HCT116 (cell line): ENCODE results near the gene CYBB.

Experiments
- CTCF ChIP-seq, 3 experiments: fragments of 200-600 bp in 1 of 3; sonication (generic) in 1 of 3; IDR thresholded peaks in 2 of 3; conservative IDR thresholded peaks in 1 of 3; 2 replicates each; pipeline ENCODE4 v1.5.1; 2012 to 2017; ENCODE audit warnings: low read depth in 2 of 3, low read length in 2 of 3, antibody characterized with exemption in 1 of 3, borderline replicate concordance in 1 of 3, control low read depth in 1 of 3, mild to moderate bottlenecking in 1 of 3, mixed read lengths in 1 of 3, mixed run types in 1 of 3, moderate library complexity in 1 of 3; ENCODE audit not compliant: insufficient read depth in 1 of 3
- EZH2 ChIP-seq: fragments of 200-600 bp; sonication (generic); IDR thresholded peaks from 2 replicates; pipeline ENCODE4 v1.6.1; 2017; ENCODE audit warnings: antibody characterized with exemption, mixed run types
- JUND ChIP-seq: IDR thresholded peaks from 2 replicates; pipeline ENCODE4 v1.6.1; 2012
- REST ChIP-seq: IDR thresholded peaks from 2 replicates; pipeline ENCODE4 v1.6.1; 2012; ENCODE audit warnings: low read depth
- SIN3A ChIP-seq: IDR thresholded peaks from 2 replicates; pipeline ENCODE4 v1.6.1; 2012; ENCODE audit warnings: low read depth
- SP1 ChIP-seq: IDR thresholded peaks from 2 replicates; pipeline ENCODE4 v1.6.1; 2012; ENCODE audit warnings: low read depth
- ZBTB33 ChIP-seq: IDR thresholded peaks from 2 replicates; pipeline ENCODE4 v1.6.1; 2011; ENCODE audit warnings: mild to moderate bottlenecking, low read length, moderate library complexity; ENCODE audit not compliant: insufficient replicate concordance; ENCODE audit errors: extremely low read depth

- TF ChIP-seq SP1 (no peak), REST (no peak), SIN3A (no peak), CTCF (IDR thresholded peaks at IDR 0.05 in 2 of 3, conservative IDR thresholded peaks at IDR 0.05 in 1 of 3; ENCODE audit: borderline replicate concordance in 1 of 3, insufficient read depth in 1 of 3, low read depth in 2 of 3, low read length in 2 of 3) (no peak), EZH2 (no peak), JUND (no peak), ZBTB33 (no peak)
Measured at GRCh38 chrX:37840931-37841330, 61.1 kb downstream of the CYBB start.
